HG02840 (cell line): ENCODE data around the gene RHBDD2.
"Not testable (repeated sequence)": the region's sequence is repeated elsewhere in the genome, so short reads cannot be mapped to it uniquely, and the experiment has no call there.

Experiments used
- ATAC-seq: cut with Tn5 transposase; IDR thresholded peaks from one replicate; pipeline ENCODE4 v1.9.1; 2021; ENCODE audit warnings: mild to moderate bottlenecking, moderate library complexity, moderate number of reproducible peaks; ENCODE audit not compliant: unreplicated experiment, low FRiP score

The RHBDD2 gene

DNA sequence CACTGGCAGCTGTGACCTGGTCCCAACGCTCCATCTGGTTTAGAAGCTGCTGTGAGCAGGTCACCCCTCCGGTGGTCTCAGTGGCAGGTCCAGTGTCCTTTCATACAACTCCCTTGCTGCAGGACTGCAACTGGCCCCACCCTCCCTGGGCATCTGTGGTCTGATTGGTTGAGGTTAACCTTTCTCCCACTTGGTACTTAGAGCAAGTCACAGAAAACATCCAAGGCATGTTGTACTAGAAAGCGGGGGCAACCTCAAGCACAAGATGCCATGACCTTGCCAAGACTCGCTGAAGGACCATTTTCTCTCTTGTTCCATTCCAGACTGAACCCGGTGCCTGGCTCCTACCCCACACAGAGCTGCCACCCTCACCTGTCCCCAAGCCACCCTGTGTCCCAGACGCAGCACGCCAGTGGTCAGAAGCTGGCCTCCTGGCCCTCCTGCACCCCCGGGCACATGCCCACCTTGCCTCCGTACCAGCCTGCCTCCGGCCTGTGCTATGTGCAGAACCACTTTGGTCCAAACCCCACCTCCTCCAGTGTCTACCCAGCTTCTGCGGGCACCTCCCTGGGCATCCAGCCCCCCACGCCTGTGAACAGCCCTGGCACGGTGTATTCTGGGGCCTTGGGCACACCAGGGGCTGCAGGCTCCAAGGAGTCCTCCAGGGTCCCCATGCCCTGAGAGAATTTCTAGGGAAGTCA is 9.0 kb downstream of the RHBDD2 start:
- ATAC-seq = no peak

DNA sequence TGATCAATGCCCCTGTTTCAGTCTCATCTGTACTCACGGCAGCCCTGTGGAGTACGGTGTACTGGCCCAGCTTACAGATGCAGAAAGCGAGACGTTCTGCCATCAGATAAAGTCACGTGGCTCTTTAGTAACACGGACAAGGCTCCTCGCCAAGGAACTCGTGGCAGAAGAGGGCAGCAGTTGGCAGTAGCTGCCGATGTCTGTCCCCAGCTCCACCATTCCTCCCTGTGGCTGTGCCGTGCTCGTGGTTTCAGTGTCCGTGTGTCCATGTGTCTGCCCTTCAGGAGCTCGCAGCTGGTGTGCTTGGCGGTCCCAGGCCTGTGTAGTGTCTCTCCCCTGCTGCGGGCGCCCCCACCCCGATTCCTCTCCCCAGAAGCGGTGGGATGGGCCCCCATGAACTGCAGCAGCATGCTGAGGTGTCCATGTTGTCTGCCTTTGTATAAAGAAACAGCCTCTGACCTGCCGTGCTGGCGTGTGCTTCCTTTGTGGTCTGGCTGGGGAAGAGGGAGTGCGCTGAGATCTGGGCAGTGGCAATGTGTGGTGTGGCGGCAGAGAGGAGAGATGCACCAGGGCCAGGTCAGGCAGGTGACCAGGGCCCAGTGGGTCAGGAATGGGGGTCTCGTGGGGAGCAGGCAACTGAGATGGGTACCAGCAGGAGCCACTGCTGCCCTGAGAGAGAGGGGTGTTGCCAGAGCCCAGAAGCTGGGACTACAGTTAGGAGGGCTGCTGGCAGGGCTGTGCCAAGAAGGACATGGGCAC is 9.8 kb downstream of the RHBDD2 start:
- no peak for ATAC-seq

DNA sequence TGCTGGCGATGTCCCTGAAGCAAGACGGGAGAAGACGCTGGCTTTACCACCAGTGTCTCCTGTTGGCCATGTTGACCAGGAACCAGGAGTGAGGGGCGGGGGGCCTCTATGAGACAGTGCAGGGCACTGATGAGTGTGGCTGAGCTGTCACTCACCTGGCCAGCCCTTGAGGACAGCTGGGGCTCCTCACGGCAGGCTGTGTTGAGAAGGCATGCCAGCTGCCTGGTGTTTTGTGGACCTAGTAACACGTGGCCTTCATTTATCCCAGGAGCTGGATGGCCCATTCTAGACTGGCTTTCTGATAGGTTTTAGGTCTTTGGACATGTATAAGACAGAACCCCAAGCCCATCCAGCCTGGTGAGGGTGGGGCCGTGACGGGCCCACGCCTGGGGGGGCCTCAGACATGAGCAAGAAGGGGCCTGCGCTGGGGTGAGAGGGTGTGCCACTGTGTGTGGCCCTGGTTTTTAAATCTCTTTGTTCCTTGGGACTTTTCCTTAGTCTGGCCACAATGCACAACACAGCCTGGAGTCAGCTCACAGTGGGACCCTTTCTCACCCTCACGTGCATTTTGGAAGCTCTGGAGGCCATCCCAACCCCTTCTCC is 10.5 kb downstream of the RHBDD2 start:
- no peak for ATAC-seq

DNA sequence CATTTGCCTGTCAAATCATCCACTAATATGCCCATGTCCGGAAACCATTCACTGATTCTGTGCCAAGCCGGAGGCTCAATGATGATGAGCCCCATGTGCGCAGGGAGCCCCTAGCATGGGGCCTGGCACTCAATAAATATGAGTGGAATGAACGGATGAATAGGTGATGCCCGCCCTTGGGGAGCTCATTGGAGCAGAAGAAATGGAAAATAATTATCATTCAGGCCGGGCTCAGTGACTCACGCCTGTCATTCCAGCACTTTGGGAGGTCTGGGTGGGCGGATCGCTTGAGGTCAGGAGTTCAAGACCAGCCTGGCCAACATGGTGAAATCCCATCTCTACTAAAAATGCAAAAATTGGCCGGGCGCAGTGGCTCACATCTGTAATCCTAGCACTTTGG is 11.0 kb downstream of the RHBDD2 start:
- no peak for ATAC-seq

DNA sequence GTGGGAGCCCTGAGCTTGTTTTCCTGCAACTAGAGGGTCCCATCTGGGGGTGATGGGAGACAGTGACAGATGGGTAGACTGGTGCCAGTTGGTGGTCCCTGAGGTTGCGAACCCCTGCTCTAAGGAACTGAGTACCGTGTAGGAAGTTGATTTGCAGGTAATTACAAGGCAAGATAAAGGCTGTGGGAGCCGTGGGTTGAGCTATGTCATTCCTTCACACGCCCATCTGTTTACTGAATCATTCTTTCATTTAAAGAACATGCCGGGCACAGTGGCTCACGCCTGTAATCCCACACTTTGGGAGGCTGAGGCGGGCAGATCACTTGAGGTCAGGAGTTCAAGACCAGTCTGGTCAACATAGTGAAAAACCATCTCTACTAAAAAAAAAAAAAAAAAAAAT is 12.4 kb downstream of the RHBDD2 start:
- not testable (repeated sequence) for ATAC-seq

DNA sequence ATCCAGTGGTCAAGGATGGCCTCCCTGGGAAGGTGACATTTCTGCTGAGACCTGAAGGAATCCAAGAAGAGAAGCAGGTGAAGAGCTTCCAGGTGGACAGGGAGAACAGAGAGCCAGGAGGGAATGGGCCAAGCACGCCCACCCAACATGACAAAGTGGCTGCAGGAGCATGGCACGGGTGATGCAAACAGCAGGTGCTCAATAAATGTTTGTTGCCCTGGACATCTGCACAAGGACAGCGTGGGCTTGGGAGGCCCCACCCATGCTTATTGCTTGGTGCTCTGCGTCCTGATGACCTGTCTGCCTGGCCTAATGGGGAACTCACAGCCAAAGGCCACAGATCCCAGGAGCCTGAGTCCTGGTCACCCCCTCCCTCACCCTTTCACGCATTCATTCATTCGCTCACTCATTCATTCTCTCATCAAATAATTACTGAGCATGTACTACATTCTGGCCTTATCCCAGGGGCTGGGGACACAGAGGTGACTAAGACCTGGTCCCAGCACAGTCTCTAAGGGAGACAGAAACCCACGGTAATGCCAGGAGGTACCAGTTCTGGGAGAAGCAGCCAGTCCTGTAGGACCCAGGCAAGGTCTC is 13.1 kb downstream of the RHBDD2 start:
- ATAC-seq = no peak

DNA sequence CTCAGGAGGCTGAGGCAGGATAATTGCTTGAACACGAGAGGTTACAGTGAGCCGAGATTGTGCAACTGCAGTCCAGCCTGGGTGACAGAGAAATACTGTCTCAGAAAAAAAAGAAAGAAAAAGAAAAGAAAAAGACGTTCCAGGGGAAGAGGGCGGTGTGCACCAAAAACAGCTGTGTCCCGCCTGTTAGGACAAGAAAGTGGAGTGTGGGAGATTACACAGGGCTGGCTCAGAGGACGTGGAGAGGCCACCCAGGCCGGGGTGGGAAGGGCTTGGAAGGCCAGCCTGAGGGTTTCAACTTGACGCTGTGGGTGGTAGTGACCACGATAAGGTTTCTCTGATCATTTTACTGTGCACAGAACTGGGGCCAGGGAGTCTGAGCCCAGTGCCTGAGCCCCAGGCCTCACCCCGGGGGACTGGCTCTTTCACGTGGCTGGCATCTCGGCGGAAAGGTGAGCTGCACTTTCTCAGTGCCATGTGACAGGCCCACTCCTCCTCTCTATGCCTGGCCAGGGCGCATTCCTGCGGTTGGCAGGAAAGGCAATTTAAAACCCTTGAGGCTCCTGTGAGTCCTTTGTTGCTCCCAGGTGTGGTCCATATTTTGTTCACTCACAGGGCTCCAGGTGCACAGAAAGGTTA is 13.9 kb downstream of the RHBDD2 start:
- ATAC-seq = no peak

DNA sequence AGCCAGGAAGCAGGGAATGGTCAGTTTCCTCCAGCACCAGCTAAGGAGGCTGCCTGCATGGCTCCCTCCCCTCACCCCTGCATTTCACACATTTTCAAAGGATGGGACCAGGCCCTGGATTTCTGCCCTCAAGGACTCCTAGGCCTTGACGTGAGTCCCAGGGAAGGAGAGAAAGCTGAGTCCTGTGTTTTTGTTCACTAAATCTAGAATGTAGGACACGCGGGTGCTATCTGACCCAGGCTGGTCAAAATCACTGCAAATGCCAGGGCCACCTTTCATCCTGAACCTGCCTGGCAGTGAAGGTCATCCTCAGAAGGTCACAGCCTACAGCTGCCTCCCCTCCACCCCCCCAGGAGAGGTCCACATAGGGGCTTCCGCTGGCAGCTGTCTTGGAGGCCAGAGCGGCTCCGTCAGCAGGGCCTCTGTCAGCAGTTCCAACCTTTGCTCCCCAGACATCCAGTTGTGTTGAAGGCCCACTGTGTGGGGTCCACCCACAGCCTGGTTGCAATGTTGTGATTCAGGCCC is 18.0 kb downstream of the RHBDD2 start:
- no peak for ATAC-seq

DNA sequence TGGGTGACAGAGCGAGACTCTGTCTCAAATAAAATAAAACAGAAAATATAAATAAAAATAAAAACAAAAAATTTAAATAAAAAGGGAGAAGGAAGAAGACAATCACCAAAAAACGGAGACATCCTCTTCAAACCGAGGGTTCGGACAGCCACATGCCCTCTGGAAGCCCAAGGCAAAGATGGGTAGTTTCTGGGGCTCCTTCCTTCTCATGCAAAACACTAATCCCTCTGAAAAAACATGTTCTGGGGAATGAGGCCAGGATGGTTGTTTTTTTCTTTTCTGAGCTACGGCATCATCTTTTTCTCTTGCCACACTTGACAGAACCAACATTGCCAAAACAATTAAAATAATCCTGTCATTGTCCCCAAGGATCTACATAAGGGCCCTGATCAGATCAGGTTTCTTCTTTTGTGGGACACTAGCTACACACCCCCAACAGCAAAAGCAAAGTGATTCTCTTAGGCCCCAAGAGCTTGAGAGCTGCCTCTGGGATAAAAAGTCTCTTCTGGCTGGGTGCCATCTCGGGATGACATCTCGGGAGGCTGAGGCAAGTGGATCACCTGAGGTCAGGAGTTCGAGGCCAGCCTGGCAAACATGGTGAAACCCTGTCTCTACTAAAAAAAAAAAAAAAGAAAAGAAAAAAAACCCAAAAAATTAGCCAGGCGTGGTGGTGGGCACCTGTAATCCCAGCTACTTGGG is 21.9 kb downstream of the RHBDD2 start:
- ATAC-seq = no peak

DNA sequence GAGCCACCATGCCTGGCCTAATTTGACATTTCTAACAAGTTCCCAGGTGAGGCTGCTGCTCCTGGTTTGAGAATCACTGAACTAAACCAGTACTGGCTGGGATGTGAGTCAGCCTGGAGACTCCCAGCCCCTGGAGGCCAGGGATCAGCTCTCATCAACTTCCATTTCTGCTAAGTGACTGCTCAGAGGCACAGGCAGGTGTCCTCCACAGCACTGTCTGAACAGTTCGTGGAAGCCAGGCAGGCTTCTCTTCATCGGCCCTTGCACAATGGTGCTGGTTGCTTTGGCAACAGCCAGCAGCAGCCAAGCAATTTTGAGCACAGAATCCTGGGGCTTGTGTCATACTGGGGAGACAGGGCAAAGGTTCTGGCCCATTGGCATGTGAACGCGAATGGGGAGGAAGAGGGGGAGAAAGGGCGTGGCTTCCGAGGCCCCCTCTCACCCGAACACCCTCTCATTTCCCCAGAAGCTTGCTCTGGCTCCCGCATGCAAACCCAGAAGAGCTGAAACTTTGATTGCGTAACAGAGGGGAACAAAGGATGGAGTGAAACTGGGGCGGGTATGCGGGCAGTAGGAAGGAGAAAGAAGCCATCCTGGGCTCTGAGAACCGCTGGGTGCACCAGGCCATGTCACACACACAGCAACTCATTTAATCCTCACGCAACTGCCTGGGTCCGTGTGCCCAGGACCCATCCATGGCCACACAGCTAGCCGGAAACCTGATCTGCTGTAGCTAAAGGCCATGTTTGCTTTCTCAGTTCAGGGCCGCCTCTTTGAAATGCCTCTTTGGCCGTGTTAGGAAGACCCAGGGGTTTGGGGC is 27.2 kb downstream of the RHBDD2 start:
- ATAC-seq = no peak

DNA sequence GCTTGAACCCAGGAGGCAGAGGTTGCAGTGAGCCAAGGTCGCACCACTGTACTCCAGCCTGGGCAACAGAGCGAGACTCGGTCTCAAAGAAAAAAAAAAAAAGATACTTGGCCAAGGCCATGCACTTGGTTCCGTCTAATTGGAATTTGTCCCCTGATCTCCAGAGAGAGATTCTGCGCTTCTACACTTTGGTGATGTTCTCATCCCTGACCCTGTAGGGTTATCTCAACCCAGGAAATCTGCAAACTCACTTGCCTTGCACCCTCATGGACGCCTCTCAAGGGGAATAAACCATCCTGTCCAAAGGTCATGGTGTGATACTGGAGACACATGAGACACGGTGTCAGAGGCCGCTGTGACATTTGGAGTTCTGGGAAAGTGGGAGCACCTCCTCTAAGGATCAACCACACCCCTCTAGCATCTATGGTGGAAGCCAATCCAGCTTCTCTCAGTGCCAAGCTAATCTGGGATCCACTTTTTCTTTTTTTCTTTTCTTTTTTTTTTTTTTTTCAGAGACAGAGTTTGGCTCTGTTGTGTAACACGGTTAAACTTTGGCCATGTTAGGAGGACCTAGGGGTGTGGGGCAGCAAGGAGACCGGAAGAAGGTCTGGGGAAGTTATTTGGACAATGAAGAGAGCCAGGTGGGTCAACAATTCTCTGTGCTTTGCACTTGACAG is 28.3 kb downstream of the RHBDD2 start:
- no peak for ATAC-seq

DNA sequence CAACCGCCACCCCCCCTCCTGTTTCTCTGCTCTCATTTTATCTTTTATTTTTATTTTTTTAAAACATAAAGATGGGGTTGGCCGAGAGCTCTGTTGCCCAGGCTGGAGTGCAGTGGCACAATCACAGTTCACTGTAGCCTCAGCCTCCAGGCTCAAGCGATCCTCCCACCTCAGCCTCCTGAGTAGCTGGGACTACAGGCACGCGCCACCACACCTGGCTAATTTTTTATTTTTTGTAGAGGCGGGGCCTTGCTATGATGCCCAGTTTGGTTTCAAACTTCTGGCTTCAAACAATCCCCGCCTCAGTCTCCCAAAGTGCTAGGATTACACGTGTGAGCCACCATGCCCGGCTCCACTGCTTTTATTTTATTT is 28.8 kb downstream of the RHBDD2 start:
- not testable (repeated sequence) for ATAC-seq

DNA sequence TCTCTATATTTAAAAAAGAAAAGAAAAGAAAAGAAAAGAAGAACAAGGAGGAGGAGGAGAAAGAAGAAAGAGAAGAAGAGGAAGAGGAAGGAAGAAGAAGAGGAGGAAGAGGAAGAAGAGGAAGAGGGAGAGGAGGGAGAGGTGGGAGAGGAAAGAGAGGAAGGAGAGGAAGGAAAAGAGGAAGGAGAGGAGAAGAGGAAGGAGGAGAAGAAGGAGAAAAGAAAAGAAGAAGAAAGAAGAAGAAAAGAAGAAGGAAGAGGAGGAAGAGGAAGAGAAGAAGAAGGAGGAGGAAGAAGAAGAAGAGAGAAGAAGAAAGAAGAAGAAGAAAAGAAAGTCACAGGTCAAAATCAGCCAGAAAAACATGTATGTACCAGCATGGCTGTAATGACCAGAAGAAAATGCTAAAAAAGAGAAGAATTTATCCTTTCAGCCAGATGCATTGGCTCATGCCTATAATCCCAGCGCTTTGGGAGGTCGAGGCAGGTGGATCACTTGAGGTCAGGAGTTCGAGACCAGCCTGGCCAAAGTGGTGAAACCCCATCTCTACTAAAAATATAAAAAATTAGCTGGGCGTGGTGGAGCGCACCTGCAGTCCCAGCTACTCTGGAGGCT is 30.8 kb downstream of the RHBDD2 start:
- ATAC-seq = no peak

DNA sequence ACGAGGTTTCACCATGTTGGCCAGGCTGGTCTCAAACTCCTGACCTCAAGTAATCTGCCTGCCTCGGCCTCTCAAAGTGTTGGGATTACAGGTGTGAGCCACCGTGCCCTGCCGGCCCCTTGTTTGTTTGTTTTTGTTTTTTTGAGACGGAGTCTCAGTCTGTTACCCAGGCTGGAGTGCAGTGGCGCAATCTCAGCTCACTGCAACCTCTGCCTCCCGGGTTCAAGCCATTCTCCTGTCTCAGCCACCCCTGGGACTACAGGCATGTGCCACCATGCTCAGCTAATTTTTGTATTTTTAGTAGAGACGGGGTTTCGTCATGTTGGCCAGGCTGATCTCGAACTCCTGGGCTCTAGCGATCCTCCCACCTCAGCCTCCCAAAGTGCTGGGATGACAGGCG is 32.4 kb downstream of the RHBDD2 start:
- ATAC-seq = not testable (repeated sequence)

DNA sequence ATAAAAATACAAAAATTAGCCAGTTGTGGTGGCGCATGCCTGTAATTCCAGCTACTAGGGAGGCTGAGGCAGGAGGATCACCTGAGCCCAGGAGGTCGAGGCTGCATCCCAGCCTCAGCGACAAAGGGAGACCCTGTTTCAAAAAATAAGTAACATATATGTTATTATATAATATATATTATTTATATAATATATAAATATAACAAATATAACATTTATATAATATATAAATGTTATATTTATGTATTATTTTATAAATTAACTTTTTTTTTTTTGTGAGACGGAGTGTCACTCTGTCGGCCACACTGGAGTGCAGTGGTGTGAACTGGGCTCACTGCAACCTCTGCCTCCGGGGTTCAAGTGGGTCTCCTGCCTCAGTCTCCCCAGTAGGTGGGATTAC is 34.6 kb downstream of the RHBDD2 start:
- no peak for ATAC-seq

DNA sequence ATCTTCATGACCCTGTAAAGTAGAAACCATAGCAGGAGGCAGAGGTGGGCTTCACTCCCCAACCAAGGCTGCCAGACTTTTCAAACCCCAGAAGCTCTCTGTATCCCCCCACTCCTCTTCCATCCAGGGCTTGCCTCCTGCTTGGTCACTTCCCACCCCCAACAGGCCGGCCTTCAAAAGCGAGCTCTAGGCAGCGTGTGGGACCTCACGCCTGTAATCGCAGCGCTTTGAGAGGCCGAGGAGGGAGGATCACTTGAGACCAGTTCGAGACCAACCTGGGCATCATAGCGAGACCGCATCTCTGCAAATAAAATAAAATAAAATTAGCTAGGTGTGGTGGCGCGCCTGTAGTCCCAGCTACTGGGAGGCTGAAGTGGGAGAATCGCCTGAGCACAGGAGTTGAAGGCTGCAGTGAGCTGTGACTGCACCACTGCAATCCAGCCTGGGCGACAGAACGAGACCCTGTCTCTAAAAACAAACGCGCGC is 35.4 kb downstream of the RHBDD2 start:
- ATAC-seq = no peak

DNA sequence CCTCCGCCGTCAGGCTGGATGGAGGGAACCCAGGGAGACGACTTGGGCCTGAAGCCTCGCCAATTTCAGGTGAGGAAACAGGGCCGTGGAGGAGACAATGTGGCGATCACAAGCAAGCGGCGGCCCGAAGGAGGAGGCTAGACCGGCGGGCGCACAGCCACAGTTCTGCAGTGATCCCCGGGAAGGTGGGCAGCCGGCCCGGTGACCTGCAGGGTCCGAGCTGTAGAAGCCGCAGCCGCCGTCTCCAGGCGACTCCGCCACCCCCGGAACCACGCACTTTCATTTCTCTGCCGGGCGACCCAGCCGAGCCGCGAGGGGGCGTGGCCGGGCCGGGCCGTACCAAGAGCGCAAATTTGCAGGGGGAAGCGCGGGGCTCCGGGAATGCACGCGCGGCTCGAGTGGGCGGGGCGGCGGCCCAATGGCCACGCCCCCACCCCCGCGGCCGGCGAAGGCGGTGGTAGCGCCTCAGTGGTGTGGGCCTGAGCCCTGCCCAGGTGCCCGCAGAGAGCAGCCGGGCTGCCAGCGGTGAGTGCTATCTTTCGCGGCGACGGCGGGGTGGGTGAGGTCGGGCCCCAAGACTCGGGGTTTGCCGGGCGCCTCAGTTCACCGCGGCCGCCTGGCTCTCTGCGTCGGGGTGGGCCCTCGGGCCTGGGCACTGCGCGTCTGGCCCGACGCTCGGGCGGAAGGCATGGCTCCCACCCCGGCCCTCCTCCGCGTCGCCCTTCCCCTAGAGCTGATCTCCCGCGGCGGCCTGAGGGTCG is 36.0 kb downstream of the RHBDD2 start, which contains the start of gene POR:
POR (plus strand) TSS at position 501 of the 761 bp plus-strand sequence. CDS start 38,847 bp downstream, outside the sequence.
- peak; percentile 92 for ATAC-seq
